ENCODE measurements around the gene PLAGL2. TPM values are rescaled to one million over a fixed set of nuclear protein-coding genes. Genes with fewer than 3 reads are reported as not detected.
A peak's percentile ranks its signal among the peaks of the same experiment; 100 is the strongest.
"Not testable (repeated sequence)": the region's sequence is repeated elsewhere in the genome, so short reads cannot be mapped to it uniquely, and the experiment has no call there.

The PLAGL2 gene
- total RNA-seq, 1 donor: 8.3 TPM

DNA sequence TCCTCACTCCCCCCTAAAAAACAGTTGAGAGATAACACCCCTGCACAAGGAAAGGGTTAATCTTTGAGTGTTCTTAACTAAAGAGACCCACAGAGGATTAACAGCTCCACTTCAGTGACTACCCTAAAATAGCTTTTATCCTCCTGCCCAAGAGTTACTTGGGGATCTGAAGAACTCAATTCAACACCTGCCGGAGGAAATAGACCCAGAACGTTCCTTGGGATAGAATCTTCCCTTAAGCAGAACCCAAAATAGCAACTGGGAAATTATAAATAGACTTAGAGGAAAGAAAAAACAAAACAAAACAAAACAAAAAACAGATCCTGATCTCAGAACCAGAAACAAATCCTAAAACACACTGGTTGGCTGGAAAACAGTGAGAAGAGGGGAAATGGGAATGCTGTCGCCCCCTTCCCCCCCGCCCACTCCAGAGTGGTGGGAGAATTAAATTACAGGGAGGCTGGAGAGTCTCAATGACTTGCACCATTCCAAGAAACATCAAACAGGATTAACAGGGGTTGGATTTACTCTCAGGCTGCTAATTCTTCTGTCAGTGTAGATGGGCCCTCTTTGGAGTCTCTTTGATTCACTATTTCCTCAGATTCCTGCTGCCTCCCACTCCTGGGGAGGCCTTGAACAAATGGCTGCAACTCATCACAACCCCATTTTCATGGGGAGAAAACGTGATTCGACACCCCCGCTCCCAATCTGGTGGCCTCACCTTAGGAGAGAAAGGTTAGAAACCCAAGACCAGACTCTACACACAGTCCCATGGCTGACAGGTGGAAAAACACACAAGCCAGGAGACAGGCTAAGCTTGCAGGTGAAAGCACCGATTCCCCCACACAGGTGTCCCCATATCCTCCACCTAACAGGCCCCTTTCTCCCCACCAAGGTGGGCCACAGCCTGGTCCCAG, 1.4 kb downstream of the PLAGL2 start:
- no peak for DNase-seq (ENCODE audit: low read depth in 2 of 3, low spot score in 2 of 3)

DNA sequence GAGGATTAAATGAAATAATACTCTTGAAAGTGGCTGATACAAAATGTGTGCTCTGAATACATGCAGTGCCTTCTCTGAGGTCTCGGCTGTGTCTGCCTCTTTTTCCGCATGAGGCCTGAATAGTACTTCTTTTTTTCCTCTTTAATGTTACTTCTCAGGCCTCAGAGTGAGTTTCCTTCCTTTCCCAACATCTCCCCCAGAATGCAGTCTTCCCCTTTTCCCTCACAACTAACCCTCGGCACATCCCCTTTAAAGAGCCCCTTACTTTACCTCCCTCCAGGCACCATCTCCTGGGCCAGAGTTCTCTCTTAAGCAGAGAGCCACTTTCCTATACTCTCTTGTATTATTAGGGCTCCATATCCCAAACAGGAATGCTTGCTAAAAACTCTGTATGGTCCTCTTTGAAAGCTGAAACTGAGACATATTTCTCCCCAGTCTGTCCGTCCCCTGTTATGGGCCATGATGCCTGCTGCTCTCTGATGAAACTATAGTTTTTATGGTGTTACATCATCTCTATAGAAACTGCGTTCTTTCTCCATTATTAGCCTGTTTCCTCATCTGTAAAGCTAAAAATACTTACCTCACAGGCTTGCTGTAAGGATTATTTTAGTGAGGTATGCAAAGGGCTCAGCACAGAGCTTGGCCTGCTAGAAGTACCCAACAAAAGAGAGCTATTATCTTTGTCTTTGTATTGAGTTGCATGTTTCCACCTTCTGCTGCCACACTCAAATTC, 2.3 kb downstream of the PLAGL2 start:
- no peak for DNase-seq (ENCODE audit: low read depth in 2 of 3, low spot score in 2 of 3)

DNA sequence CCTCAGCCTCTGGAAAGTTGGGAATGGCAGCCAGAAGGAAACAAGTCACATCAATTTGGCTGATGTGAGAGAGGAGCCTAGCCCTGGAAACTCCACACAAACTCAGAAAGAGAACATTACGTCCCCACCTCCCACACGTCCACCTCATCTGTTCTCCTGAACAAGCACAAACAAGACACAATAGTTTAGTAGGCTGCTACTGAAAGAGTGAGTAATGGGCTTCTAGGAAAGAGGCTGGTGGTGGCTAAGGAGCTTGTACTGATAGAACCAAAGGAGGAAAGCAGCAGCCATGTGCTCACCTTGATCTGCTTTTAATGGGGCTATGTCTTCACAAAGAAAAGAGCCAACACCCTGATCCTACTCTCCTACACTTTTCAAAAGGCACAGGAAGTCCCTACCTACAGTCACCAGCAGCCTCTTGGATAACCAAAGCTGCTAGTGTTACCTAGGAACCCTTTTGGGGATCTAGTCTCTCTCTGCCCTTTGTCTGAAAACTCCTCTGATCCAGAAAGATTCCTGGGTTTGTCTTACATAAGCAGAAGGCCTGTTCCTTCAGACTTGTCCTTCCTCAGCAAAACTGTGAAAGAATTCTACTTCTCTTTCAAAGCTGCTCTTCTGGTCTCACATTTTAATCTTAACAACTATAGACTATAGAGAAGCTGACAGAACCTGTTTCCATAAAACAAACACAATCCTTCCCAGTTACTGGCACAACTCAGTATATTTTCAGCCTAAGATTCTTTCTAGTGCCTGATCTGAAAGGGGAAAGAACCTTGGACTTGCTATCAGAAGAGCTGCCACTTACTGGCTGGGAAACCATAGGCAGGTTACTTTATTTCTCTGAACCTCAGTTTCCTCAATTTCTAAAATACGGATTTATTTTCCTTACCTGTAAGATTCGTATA, 3.1 kb downstream of the PLAGL2 start:
- DNase-seq (ENCODE audit: low read depth in 2 of 3, low spot score in 2 of 3): no peak

DNA sequence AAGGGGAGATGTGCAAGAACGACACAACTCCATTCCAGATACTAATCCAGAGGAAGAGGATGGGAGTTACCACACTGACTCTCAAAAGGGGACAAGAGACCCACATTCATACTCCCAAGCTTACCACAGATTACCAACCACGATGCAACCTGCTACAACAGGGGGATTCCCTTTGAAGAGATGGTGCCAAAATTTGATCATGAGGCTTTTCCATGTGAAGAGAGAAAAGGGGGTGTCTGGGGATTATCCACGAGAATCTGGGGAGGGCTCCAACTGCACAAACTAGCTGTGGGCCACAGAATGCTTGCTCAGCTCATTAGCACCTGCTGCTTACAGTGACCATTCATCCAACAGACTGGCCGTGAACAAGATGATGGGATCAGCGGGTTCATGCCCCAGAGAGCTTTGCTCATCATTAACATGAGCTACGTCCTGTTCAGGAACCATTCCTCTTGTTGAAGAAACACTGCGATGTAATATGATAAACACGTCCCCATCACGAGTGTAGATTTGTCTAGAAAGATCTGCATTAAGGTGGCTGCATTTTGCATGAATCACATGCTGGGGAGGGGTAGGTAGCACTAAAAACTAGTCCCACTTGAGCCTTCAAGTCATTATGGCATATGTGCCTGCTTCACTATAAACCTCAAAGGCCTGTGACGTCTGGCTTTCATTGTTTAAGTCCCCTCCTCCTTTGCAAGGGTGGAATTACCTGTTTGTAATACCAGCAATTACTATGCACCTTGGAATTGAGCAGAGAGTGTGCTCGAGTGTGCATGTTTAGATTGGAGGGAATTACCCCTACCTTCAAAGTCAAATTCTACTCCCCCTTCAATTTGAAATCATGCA, 4.0 kb downstream of the PLAGL2 start:
- no peak for DNase-seq (ENCODE audit: low read depth in 2 of 3, low spot score in 2 of 3)

DNA sequence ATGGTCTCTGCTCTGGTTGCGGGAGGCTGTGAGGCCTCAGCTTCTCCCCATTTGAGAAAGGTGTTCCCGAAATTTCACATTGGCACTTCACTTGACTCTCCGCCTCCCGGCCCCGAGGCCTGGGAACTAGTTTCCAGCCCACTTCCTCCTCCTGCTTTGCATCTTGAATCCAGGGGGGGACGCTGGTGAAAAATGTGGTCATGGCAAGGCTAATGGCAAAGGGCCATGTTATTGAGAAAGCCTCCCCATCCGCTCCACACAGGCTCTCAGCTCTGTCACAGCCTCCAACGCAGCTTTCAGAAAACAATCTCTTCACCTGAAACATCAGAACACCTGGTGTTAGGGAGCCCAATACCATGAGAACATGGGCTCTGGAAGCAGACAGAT, 5.6 kb downstream of the PLAGL2 start:
- no peak for DNase-seq (ENCODE audit: low read depth in 2 of 3, low spot score in 2 of 3)

DNA sequence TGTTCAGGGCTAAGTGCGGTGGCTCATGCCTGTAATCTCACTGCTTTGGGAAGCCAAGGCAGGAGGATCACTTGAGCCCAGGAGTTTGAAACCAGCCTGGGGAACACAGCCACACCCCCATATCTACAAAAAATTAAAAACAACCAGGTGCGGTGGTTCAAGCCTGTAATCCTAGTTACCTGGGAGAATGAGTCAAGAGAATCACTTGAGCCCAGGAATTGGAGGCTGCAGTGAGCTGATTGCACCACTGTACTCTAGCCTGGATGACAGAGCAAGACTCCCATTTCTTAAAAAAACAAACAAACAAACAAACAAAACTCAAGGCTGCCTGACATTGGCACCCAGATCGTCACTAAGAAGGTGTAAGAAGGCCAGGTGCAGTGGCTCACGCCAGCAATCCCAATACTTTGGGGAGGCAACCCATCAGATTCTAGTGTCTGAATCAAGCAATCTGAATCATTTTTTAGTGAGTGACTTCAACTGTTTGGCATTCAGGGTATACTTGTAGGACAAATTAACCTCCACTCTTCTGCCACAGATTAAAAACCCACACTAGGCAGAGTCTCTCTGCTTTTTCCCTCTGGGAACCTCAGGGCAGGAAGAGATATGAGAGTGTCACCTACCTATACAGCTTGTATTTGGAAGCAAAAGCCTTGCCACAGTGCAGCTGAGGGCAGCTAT, 6.1 kb downstream of the PLAGL2 start:
- no peak for DNase-seq (ENCODE audit: low read depth in 2 of 3, low spot score in 2 of 3)

DNA sequence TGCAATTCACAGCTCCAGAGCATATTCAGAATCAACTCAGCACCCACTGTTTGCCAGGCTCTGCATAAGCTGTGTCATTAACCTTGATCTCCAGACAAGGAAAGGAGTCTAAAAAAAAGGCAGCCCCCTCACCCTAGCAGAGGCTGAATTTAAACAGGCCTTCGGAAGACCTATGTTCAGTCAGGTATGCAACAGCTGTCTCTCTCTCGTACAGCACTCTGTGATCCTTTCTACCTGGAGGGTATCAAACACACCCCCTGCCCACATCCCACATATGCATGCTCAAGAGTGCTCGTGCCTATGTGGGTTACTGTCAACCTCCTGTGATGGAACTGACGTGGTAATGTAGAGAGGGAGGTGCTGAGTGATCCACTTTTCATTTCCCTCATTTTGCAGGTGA, 8.5 kb downstream of the PLAGL2 start:
- DNase-seq (ENCODE audit: low read depth in 2 of 3, low spot score in 2 of 3): no peak

DNA sequence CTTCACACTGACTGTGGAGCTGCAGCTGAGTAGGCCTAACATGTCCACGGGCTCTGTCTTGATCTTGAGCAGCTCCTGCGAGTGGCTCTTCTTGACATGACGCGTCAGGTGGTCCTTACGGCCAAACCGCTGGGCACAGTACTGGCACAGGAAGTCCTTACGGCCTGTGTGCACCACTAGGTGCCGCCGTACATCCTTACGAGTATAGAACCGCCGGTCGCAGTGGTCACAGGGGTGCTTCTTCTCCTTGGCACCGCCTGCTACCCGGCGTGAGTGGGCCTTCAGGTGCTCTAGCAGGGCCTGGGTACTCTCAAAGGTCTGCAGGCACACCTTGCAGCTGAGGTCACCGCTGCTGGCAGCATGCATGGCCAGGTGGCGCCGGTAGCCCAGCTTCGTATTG, 10.4 kb downstream of the PLAGL2 start:
- DNase-seq (ENCODE audit: low read depth in 2 of 3, low spot score in 2 of 3): not testable (repeated sequence)

DNA sequence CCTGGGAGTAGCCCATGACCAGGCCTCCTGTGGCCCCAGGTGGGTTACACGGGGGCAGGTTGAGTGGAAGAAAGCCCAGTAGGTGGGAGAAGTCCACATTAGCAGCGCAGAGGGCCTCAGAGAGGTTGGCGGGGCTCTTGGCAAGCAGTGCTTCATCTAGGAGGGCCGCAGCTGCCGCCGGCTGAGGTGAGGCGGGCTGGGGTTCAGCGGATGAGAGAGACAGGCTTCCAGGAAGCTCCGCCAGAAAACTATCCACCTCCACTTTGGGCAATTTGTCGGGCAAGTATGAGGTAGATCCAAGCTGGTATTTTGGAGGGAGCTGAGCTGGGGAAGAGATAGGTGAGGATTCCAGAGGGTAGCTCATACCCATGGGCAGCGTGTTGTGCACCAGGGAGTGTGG, 10.9 kb downstream of the PLAGL2 start:
- DNase-seq (ENCODE audit: low read depth in 2 of 3, low spot score in 2 of 3): not testable (repeated sequence)

DNA sequence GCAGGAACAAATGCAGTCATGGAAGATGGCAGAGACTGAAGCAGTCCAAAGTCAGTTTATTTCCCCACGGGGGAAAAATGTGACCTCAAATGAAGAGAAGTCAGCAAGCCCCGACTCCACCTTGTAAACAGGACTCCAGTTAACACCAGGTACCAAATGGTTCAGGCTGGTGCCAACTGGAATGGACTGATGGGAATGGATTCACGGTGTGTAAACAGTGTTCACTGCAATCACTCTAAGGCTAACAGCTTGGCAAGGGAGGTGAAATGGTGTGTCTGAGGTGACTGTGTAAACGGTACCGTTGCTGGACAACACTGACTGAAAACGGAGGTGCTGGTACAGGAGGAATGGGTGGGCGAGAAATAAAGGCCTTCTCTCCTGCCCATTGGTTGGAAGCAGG, 12.0 kb downstream of the PLAGL2 start:
- DNase-seq (ENCODE audit: low read depth in 2 of 3, low spot score in 2 of 3): no peak

DNA sequence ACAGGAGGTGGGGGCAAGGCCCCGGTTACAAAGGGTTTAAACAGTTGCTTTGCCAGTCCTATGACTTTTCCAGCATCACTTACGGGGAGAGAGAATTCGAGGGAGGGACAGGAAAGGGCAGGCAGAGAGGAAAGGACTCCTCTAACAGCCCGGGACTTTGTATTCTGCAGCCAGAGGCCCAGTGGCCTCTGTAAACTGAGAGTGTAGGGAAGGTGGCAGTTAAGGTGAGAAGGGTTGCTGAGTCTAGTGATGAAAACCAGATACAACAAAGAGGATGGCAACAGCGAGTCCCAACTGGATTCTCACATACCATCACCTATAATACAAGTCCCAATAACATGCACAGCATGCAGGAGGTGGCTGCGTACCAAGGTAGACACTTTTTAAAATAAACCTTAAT, 13.5 kb downstream of the PLAGL2 start:
- no peak for DNase-seq (ENCODE audit: low read depth in 2 of 3, low spot score in 2 of 3)

DNA sequence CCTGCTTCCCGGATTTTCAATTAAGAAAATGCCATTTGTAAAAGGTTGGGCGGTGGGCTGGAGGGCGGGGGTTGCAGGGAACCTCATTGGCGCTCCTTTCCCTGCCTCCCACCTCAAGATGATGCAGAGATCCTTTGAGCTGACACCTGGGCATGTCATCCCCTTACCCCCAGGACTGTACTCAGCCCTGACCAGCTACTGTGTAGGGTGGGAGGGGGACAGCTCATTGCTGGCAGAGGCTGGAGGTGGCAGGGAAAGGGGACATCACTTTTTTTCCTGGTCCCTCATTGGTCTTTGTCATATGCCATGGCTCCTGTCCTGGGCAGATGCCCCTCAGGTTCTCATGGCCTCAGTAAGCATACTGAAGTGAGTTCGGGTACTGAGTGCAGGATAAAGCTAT, 14.2 kb downstream of the PLAGL2 start:
- DNase-seq (ENCODE audit: low read depth in 2 of 3, low spot score in 2 of 3): not testable (repeated sequence)

DNA sequence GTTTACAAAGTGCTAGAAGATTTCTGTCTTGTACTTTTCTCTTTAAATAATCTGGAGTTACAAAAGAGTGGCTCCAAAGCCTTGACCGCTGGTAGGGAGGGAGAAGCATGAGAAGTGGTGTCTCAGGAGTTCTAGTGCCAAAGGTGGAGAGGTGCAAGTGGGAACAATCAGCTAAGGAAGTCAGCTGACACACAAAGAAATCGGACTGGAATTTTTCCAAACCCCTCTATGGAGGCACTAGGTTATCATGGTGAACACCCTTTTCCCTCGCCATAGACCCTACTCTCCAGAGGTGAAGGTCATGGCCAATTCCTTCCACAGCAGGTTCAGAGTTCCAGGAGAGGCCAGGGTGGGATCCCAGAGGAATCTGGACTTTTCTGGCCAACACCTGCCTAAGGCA, 14.8 kb downstream of the PLAGL2 start:
- no peak for DNase-seq (ENCODE audit: low read depth in 2 of 3, low spot score in 2 of 3)

DNA sequence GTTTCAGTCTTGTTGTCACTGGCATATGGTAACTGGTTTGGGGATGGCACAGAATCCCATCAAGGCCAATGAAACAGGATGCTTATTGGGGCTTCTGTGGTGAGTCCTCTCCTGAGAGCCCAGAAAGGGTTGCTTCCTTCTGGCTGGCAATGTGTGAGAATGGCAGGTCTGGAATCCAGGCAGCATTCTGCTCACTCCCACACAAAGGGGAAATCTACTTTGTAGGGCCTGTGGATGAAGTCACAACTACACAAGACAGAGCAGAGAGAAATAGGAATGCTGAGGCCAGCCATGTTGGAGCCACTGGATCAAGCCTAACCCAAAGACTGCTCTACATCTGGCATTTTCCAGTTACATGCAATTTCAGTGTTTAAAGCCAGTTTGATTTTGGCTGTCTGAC, 15.7 kb downstream of the PLAGL2 start:
- no peak for DNase-seq (ENCODE audit: low read depth in 2 of 3, low spot score in 2 of 3)

DNA sequence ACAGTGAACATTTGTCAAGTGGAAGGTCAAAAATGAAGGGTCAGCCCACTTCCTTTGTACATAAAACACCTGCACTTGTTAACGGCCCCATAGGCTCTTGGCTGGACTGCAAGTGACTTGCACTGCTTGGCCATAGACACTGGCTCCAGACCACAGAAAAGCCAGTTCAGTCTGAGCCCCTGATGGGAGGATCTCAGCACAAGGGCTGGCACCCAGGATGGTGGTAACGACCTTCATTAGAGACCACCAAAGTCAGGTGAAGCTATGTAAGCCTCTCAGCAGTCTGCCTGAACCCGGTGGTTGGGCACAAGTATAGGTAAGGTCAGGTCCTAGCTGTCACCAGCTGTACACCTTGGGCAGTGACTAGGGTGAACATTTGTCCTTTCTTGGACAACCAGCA, 16.1 kb downstream of the PLAGL2 start:
- no peak for DNase-seq (ENCODE audit: low read depth in 2 of 3, low spot score in 2 of 3)

DNA sequence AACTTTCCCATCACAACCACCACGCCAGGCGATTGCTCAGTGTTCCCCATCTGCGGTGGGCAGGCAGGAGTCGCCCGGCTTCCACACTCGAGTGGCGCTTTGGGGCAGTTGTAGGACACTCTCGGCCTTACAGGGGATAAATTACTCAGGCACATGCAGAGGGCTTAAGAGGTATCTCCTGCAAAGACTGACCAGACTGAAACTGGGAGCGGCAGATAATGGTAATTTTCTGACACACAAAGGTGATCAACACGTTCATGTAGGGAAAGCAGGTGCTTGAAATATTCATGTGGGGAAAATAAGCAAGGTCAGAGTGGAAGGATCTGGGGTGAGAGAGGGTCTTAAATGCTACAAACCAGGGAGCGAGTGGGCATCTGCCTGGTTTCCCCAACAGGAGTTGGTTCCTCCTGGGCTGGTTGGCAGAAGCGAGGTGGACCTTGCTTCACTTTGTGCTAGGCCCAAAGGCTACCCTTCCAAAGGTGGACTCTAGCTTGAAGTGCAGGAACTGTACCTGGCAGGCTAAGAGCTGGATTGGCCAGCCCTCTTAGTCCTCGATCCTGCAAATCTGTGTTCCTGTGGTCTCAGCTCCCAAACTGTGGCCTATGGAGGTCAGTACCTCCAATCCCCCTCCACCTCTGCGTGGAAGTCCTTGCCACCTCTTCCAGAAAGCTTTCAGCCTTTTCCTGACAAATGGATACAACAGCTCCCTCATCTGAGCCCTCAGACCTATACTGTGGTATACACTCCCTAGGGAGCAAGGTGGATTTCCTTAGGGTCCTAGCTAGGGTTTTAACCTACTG, 16.7 kb downstream of the PLAGL2 start:
- no peak for DNase-seq (ENCODE audit: low read depth in 2 of 3, low spot score in 2 of 3)

DNA sequence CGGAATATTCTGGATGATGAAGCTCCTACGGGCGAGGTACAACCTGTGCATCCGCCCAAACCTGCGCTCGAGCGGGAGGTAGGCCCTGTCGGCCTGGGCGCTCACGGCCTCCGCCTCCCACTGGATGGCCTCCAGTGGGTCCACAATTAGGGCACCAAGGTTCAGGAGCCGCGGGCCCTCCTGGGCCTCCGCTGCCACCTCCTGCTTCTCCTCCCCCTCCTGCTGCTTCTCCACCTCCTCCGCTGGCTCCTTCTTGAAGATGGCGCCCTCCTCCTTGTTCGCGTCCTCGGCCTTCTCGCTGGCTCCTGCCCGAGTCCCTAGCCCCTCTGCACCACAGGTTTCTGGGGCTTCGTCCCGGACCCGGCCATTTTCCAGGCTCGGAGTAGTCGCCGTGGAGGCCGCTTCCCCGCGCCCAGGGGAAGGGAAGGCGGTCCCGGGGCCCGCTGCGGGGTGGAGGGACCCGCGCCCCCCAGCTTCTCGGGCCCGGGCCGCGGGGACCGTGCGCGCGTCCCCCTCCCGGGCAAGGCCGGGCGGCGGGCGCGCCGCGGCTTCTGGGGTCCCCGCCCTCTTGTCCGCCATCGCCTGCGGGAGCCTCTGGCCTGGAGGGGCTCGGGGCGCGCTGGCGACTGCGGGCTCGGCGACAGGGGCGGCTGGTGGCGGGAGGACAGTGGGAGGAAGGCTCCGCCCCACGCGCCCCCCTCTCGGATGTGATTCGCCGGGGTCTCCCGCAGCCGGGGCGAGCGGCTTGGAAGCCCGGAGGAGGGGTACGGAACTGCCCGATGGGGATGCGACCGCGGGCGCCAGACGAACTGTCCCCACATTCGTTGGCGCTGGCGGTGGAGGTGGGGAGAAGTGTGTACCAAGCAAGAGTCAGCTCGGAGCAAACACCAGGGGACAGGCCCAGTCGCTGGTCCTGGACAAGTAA, 17.6 kb downstream of the PLAGL2 start:
- DNase-seq (ENCODE audit: low read depth in 2 of 3, low spot score in 2 of 3): peak in 2 of 3 donors; percentile 56 to 57

DNA sequence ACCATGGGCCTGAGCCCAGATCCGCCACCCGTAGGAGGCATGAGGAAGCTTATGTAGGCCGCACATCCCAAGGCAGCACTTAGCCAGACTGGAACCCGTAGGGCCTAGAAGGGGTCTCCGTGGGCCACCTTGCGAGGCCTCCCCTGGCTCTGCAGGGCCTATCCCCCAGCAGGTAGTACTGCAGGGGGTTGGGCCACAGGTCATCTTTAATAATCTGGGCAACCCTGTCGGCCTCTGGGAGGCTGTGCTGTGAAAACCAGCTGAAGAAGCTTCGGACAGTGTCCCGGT, 18.5 kb downstream of the PLAGL2 start:
- no peak for DNase-seq (ENCODE audit: low read depth in 2 of 3, low spot score in 2 of 3)

Measured in hematopoietic multipotent progenitor cell (in vitro differentiated cells).